Muscle of arm (tissue), 12 donors: Measurements from ENCODE around the gene FANCL. TPM values are rescaled to one million over a fixed set of nuclear protein-coding genes. Genes with fewer than 3 reads are reported as not detected.
"Not testable (repeated sequence)": the region's sequence is repeated elsewhere in the genome, so short reads cannot be mapped to it uniquely, and the experiment has no call there.

Experiments used
- DNase-seq: peaks from one replicate; pipeline ENCODE4 v3.0.0-alpha.2; 2013
- polyA plus RNA-seq, 12 donors: library from polyadenylated mRNA; unstranded; fragments of 120-200 nt; gene quantifications; one replicate each; pipeline ENCODE4 v1.2.1, GENCODE V29; 2013; ENCODE audit not compliant: insufficient read length in 12 of 12

The FANCL gene
- polyA plus RNA-seq, 12 donors = 16.1 to 38.8 (median 27.8) TPM; not detected in 1

- no peak for DNase-seq
These were observed 85.9 kb downstream of the FANCL start for GRCh38 chr2:58155160-58155778.

- DNase-seq = no peak
These were observed 94.4 kb downstream of the FANCL start for GRCh38 chr2:58146707-58147106.

GRCh38 chr2:58145769-58146168, 95.4 kb downstream of the FANCL start:
- not testable (repeated sequence) for DNase-seq

GRCh38 chr2:58140508-58141072, 100.5 kb downstream of the FANCL start:
- DNase-seq = peak; percentile 14

GRCh38 chr2:58138396-58139030, 102.6 kb downstream of the FANCL start:
- DNase-seq = no peak

- DNase-seq = peak; percentile 16
These were observed 103.3 kb downstream of the FANCL start for GRCh38 chr2:58137856-58138255.

- peak; percentile 12 for DNase-seq
These were observed 103.9 kb downstream of the FANCL start for GRCh38 chr2:58137221-58137620.

- no peak for DNase-seq
These were observed 105.3 kb downstream of the FANCL start for GRCh38 chr2:58135861-58136260.

- DNase-seq = no peak
These were observed 107.7 kb downstream of the FANCL start for GRCh38 chr2:58133395-58133794.

GRCh38 chr2:58131191-58132011, 109.7 kb downstream of the FANCL start:
- peak; percentile 25 for DNase-seq

- DNase-seq = peak; percentile 8
These were observed 110.9 kb downstream of the FANCL start for GRCh38 chr2:58130238-58130637.

- DNase-seq = no peak
These were observed 114.0 kb downstream of the FANCL start for GRCh38 chr2:58127111-58127510.

GRCh38 chr2:58122540-58122939, 118.6 kb downstream of the FANCL start:
- no peak for DNase-seq

- no peak for DNase-seq
These were observed 119.1 kb downstream of the FANCL start for GRCh38 chr2:58122040-58122439.

GRCh38 chr2:58120626-58121229, 120.4 kb downstream of the FANCL start:
- no peak for DNase-seq

GRCh38 chr2:58113563-58113962, 127.6 kb downstream of the FANCL start:
- not testable (repeated sequence) for DNase-seq

GRCh38 chr2:58110765-58111164, 130.4 kb downstream of the FANCL start:
- no peak for DNase-seq

- DNase-seq = no peak
These were observed 131.6 kb downstream of the FANCL start for GRCh38 chr2:58109481-58109880.
